ENCODE results near the gene RELT.

Gene RELT

DNA sequence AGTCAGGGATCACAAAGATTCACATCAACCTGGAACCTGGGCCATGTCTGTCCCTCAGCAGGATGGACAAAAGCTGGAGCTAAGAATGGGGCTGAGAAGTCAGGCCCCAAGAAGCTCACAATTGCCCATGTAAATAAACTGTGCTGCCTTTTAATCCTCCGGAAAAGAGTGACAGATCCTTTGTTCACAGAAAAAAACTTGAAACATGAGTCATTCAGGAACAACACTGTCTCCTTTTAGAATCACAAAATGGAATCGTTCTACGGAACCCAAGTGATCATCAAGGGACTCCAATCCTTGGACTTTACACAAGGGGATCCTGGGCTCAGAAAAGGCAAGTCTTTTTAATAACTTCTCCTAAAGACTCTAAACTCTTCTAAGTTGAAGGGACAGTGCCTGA is 36.1 kb downstream of the RELT start:
- TF ChIP-seq CTCF (IDR thresholded peaks at IDR 0.05; ENCODE audit: insufficient read depth, low read length, poor library complexity, severe bottlenecking): no peak
- H3K27me3 ChIP-seq (replicated peaks; ENCODE audit: control insufficient read depth, insufficient read depth, low read length): no peaks in the 10 kb centered on the region
- DNase-seq (ENCODE audit: extremely low read depth, insufficient read length): no peak
- peaks cover 8% of the 10 kb centered on the region for H3K36me3 ChIP-seq (ENCODE audit: control insufficient read depth, insufficient read depth, low read length)
- no peak overlapping the region for H3K4me3 ChIP-seq (replicated peaks; ENCODE audit: low read depth, low read length)

DNA sequence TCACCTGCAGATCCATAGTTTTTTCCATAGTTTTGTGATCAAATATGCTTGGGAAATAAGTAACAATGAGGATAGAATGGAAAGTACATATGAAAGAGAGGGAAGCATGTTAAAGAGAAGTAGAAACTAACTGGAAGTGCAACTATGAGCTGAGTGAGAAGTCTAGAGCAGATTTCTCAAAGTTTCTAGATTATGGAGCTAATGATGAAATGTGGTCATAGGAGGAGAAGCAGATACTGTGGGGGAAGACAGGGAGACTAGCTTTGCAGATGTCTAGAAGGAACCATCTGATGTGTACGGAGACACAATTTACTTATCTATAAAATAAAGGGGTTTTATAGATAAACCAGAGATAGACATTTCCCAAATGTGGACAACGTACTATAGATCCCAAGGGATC is 37.1 kb downstream of the RELT start:
- H3K27me3 ChIP-seq (replicated peaks; ENCODE audit: control insufficient read depth, insufficient read depth, low read length): no peaks in the 10 kb centered on the region
- H3K4me3 ChIP-seq (replicated peaks; ENCODE audit: low read depth, low read length): no peak overlapping the region
- TF ChIP-seq CTCF (IDR thresholded peaks at IDR 0.05; ENCODE audit: insufficient read depth, low read length, poor library complexity, severe bottlenecking): no peak
- peaks cover 8% of the 10 kb centered on the region for H3K36me3 ChIP-seq (ENCODE audit: control insufficient read depth, insufficient read depth, low read length)
- no peak for DNase-seq (ENCODE audit: extremely low read depth, insufficient read length)

DNA sequence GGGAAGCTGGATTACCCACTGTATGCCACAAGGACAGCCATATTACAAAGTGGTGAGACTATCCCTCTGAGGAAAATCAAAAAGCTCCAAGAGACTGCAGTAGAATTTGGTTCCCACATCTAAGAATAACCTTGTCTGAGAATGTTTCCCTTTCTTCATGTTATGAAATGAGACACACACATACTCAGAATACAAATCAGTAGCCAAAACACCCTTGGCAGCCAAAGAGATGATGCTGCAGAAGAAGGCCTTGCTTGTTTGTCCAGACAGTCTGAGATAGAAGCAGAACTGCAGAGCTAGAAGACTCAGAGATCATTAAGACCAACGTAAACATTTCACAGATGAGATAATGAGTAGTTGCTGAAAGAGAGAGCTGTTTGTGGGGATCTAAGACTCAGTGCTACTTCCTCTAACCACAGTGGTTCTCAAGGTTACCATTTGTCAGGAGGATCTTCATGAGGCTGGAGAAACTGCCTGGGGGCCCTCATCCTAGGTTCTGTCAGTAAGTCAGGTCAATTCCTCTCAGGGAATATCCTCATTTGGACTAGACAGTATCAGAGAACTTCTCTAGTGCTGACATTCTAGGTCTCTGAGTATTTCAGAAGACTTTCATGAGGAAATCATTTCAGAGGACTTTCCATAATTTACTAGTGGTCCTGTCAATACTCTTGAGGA is 38.9 kb downstream of the RELT start:
- DNase-seq (ENCODE audit: extremely low read depth, insufficient read length): no peak
- no peak for TF ChIP-seq CTCF (IDR thresholded peaks at IDR 0.05; ENCODE audit: insufficient read depth, low read length, poor library complexity, severe bottlenecking)
- H3K36me3 ChIP-seq (ENCODE audit: control insufficient read depth, insufficient read depth, low read length): peaks cover 4% of the 10 kb centered on the region

GRCh38 chr11:73415854-73416615 is 39.8 kb downstream of the RELT start:
- no peak for TF ChIP-seq CTCF (IDR thresholded peaks at IDR 0.05; ENCODE audit: insufficient read depth, low read length, poor library complexity, severe bottlenecking)
- Histone ChIP-seq H3K4me3 (replicated peaks; ENCODE audit: low read depth, low read length) (no peak overlapping the region), H3K27me3 (replicated peaks; ENCODE audit: control insufficient read depth, insufficient read depth, low read length) (no peaks in the 10 kb centered on the region), H3K36me3 (ENCODE audit: control insufficient read depth, insufficient read depth, low read length) (peaks cover 4% of the 10 kb centered on the region)
- DNase-seq (ENCODE audit: extremely low read depth, insufficient read length): no peak

More for the DNA sequence above, 38.9 kb downstream of the RELT start:
- Histone ChIP-seq H3K4me3 (replicated peaks; ENCODE audit: low read depth, low read length) (no peak overlapping the region), H3K27me3 (replicated peaks; ENCODE audit: control insufficient read depth, insufficient read depth, low read length) (no peaks in the 10 kb centered on the region)

- TF ChIP-seq CTCF (IDR thresholded peaks at IDR 0.05; ENCODE audit: insufficient read depth, low read length, poor library complexity, severe bottlenecking): no peak
- Histone ChIP-seq H3K36me3 (ENCODE audit: control insufficient read depth, insufficient read depth, low read length) (peaks cover 4% of the 10 kb centered on the region), H3K27me3 (replicated peaks; ENCODE audit: control insufficient read depth, insufficient read depth, low read length) (no peaks in the 10 kb centered on the region), H3K4me3 (replicated peaks; ENCODE audit: low read depth, low read length) (no peak overlapping the region)
- no peak for DNase-seq (ENCODE audit: extremely low read depth, insufficient read length)
Observed at GRCh38 chr11:73416786-73417185, 40.6 kb downstream of the RELT start.

All from GM06990 (cell line).